ENCODE data around the gene PTPRN2.
"Not testable (repeated sequence)": the region's sequence is repeated elsewhere in the genome, so short reads cannot be mapped to it uniquely, and the experiment has no call there.

PTPRN2 gene

GRCh38 chr7:157946398-157947060 lies 641.1 kb downstream of the PTPRN2 start:
- DNase-seq (ENCODE audit: low read depth in 1 of 2, low spot score in 1 of 2): no peak

GRCh38 chr7:157945401-157945800 lies 642.2 kb downstream of the PTPRN2 start:
- no peak for DNase-seq (ENCODE audit: low read depth in 1 of 2, low spot score in 1 of 2)

- DNase-seq (ENCODE audit: low read depth in 1 of 2, low spot score in 1 of 2): no peak
Measured at GRCh38 chr7:157944734-157945291, 642.8 kb downstream of the PTPRN2 start.

- DNase-seq (ENCODE audit: low read depth in 1 of 2, low spot score in 1 of 2): no peak
Measured at GRCh38 chr7:157944051-157944450, 643.6 kb downstream of the PTPRN2 start.

- DNase-seq (ENCODE audit: low read depth in 1 of 2, low spot score in 1 of 2): no peak
Measured at GRCh38 chr7:157943561-157943960, 644.1 kb downstream of the PTPRN2 start.

GRCh38 chr7:157941210-157941609 lies 646.4 kb downstream of the PTPRN2 start:
- DNase-seq (ENCODE audit: low read depth in 1 of 2, low spot score in 1 of 2): no peak

- DNase-seq (ENCODE audit: low read depth in 1 of 2, low spot score in 1 of 2): no peak
Measured at GRCh38 chr7:157940497-157940896, 647.1 kb downstream of the PTPRN2 start.

GRCh38 chr7:157938211-157938610 lies 649.4 kb downstream of the PTPRN2 start:
- DNase-seq (ENCODE audit: low read depth in 1 of 2, low spot score in 1 of 2): no peak

GRCh38 chr7:157937406-157937805 lies 650.2 kb downstream of the PTPRN2 start:
- DNase-seq (ENCODE audit: low read depth in 1 of 2, low spot score in 1 of 2): no peak

- no peak for DNase-seq (ENCODE audit: low read depth in 1 of 2, low spot score in 1 of 2)
Measured at GRCh38 chr7:157936976-157937375, 650.6 kb downstream of the PTPRN2 start.

- not testable (repeated sequence) for DNase-seq (ENCODE audit: low read depth in 1 of 2, low spot score in 1 of 2)
Measured at GRCh38 chr7:157935721-157936120, 651.9 kb downstream of the PTPRN2 start.

- not testable (repeated sequence) for DNase-seq (ENCODE audit: low read depth in 1 of 2, low spot score in 1 of 2)
Measured at GRCh38 chr7:157933219-157934155, 654.1 kb downstream of the PTPRN2 start.

GRCh38 chr7:157932498-157933218 lies 655.0 kb downstream of the PTPRN2 start:
- no peak for DNase-seq (ENCODE audit: low read depth in 1 of 2, low spot score in 1 of 2)

GRCh38 chr7:157930926-157931466 lies 656.6 kb downstream of the PTPRN2 start:
- no peak for DNase-seq (ENCODE audit: low read depth in 1 of 2, low spot score in 1 of 2)

- DNase-seq (ENCODE audit: low read depth in 1 of 2, low spot score in 1 of 2): no peak
Measured at GRCh38 chr7:157930441-157930840, 657.2 kb downstream of the PTPRN2 start.

GRCh38 chr7:157929671-157930070 lies 658.0 kb downstream of the PTPRN2 start:
- no peak for DNase-seq (ENCODE audit: low read depth in 1 of 2, low spot score in 1 of 2)

GRCh38 chr7:157928808-157929425 lies 658.7 kb downstream of the PTPRN2 start:
- DNase-seq (ENCODE audit: low read depth in 1 of 2, low spot score in 1 of 2): no peak

- no peak for DNase-seq (ENCODE audit: low read depth in 1 of 2, low spot score in 1 of 2)
Measured at GRCh38 chr7:157928171-157928794, 659.3 kb downstream of the PTPRN2 start.

GRCh38 chr7:157927313-157927925 lies 660.2 kb downstream of the PTPRN2 start:
- DNase-seq (ENCODE audit: low read depth in 1 of 2, low spot score in 1 of 2): no peak
